Right atrium auricular region (tissue), 2 donors: Measurements from ENCODE around the gene WDR26. TPM values are rescaled to one million over a fixed set of nuclear protein-coding genes. Genes with fewer than 3 reads are reported as not detected.

Experiments
- DNase-seq: peaks from one replicate; pipeline ENCODE4 v3.0.0-alpha.2; 2019; ENCODE audit warnings: low spot score
- H3K27ac ChIP-seq, 2 donors: fragments of 200-600 bp; sonication (generic); 1 replicate in 1 of 2; 2 replicates in 1 of 2; pipeline ENCODE4 v1.5.1; 2016 to 2019
- H3K27me3 ChIP-seq, 2 donors: fragments of 200-600 bp; sonication (generic); one replicate each; pipeline versions ENCODE4 v1.5.1 to v1.6.0; 2017 to 2019
- H3K36me3 ChIP-seq: fragments of 200-600 bp; sonication (generic); one replicate; pipeline ENCODE4 v1.5.1; 2016
- H3K4me1 ChIP-seq, 2 donors: fragments of 200-600 bp; sonication (generic); one replicate each; pipeline versions ENCODE4 v1.5.1 to v1.6.0; 2017 to 2019
- H3K4me3 ChIP-seq, 2 donors: fragments of 200-600 bp; sonication (generic); 1 replicate in 1 of 2; 2 replicates in 1 of 2; pipeline ENCODE4 v1.5.1; 2017 to 2019; ENCODE audit warnings: mild to moderate bottlenecking in 1 of 2, moderate library complexity in 1 of 2
- H3K9me3 ChIP-seq, 2 donors: fragments of 200-600 bp; sonication (generic); one replicate each; pipeline ENCODE4 v1.5.1; 2019
- total RNA-seq, 2 donors: library from RNA; depleted of rRNA; stranded (reverse); fragments of >200 nt; gene quantifications; one replicate each; pipeline ENCODE4 v1.1.0, GENCODE V29; 2016
- TF ChIP-seq, protein P1 (sequence below), 2 donors: fragments of 200-600 bp; sonication (generic); IDR thresholded peaks; one replicate each; pipeline ENCODE4 v1.5.1; 2019; ENCODE audit warnings: antibody characterized with exemption in 2 of 2

Gene WDR26
- total RNA-seq, 2 donors from 2014 or later = 44.6 to 54.5 TPM

GRCh38 chr1:224454402-224455055, 19.9 kb upstream of the WDR26 start:
- no peaks in the 10 kb centered on the region for H3K9me3 ChIP-seq
- H3K36me3 ChIP-seq = no peaks in the 10 kb centered on the region
- no peak overlapping the region for H3K4me3 ChIP-seq
- TF ChIP-seq, protein P1, sequence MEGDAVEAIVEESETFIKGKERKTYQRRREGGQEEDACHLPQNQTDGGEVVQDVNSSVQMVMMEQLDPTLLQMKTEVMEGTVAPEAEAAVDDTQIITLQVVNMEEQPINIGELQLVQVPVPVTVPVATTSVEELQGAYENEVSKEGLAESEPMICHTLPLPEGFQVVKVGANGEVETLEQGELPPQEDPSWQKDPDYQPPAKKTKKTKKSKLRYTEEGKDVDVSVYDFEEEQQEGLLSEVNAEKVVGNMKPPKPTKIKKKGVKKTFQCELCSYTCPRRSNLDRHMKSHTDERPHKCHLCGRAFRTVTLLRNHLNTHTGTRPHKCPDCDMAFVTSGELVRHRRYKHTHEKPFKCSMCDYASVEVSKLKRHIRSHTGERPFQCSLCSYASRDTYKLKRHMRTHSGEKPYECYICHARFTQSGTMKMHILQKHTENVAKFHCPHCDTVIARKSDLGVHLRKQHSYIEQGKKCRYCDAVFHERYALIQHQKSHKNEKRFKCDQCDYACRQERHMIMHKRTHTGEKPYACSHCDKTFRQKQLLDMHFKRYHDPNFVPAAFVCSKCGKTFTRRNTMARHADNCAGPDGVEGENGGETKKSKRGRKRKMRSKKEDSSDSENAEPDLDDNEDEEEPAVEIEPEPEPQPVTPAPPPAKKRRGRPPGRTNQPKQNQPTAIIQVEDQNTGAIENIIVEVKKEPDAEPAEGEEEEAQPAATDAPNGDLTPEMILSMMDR (IDR thresholded peaks at IDR 0.05) = no peak
- no peaks in the 10 kb centered on the region for H3K27me3 ChIP-seq
- peaks cover 0 to 26% of the 10 kb centered on the region in 2 donors for H3K4me1 ChIP-seq
- no peak overlapping the region for H3K27ac ChIP-seq
- no peak for DNase-seq

GRCh38 chr1:224450561-224451350, 16.2 kb upstream of the WDR26 start:
- no peaks in the 10 kb centered on the region for H3K27me3 ChIP-seq
- H3K27ac ChIP-seq = no peak overlapping the region
- H3K9me3 ChIP-seq = no peaks in the 10 kb centered on the region
- no peak overlapping the region for H3K4me3 ChIP-seq
- peaks cover 0 to 14% of the 10 kb centered on the region in 2 donors for H3K4me1 ChIP-seq
- H3K36me3 ChIP-seq = no peaks in the 10 kb centered on the region
- DNase-seq = no peak
- TF ChIP-seq, protein P1 (IDR thresholded peaks at IDR 0.05) = no peak

DNA sequence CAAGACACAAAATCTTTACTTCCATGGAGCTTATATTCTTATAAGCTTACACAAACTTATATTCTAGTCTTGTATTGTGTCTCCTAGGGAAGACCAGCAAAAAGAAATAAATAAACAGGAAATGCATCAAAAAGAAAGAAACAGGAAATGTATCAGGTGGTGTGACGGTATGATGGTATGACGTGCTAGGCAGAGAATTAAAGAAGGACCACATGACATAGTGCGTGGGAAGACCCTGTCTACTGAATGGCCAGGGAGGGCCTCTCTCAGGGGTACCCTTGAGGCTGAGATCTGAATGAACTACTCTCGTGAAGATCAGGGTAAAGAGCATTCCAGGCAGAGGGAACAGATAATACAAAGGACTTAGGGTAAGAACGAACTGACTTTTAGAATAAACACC, 15.6 kb upstream of the WDR26 start:
- TF ChIP-seq, protein P1 (IDR thresholded peaks at IDR 0.05) = no peak
- Histone ChIP-seq H3K27ac (no peak overlapping the region), H3K9me3 (no peaks in the 10 kb centered on the region), H3K36me3 (no peaks in the 10 kb centered on the region), H3K27me3 (no peaks in the 10 kb centered on the region), H3K4me3 (no peak overlapping the region), H3K4me1 (peaks cover 0 to 14% of the 10 kb centered on the region in 2 donors)
- DNase-seq = no peak

DNA sequence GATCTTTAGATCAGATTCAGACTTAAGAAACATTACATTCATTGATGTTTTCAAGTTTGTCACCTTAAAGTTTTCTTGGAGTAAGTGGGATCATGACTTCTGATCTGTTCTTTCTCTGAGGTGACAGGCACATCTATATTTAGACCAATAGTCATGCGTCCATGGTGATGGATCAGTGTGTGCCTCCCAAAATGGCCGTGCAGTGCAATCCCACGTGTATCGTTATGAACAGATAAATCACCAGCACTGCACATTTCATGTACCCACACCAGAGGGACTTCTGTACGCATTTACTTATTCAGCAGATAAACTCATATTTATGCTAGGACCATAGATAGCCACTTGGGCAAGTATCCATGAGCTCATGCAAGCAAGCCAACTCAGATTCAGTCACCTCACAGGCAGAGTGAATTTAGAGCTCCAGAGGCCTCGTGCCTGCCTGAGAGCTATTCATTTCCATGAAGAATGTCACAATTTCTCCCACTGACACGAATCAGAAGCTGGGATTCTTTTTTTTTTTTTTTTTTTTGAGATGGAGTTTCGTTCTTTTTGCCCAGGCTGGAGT, 13.9 kb upstream of the WDR26 start:
- Histone ChIP-seq H3K9me3 (no peaks in the 10 kb centered on the region), H3K27ac (no peak overlapping the region), H3K36me3 (no peaks in the 10 kb centered on the region), H3K4me1 (peaks cover 0 to 14% of the 10 kb centered on the region in 2 donors), H3K27me3 (no peaks in the 10 kb centered on the region), H3K4me3 (no peak overlapping the region)
- DNase-seq = no peak
- TF ChIP-seq, protein P1 (IDR thresholded peaks at IDR 0.05) = no peak

DNA sequence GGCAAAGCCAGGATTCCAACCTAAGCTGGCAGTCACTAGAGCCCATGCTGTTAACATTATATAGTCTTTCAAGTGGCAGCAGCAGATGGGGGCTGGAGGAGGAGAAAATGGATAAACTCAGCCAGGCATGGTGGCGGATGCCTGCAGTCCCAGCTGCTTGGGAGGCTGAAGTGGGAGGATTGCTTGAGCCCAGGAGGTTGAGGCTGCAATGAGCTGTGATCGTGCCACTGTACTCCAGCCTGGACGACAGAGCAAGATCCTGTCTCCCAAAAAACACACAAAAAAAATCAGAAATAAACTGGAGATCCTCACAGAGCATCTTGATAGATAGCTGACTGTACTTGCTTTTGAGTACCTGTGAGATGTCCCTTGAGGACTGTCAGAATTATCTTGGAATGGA, 13.4 kb upstream of the WDR26 start:
- H3K27ac ChIP-seq = no peak overlapping the region

More for the DNA sequence above, 13.4 kb upstream of the WDR26 start:
- DNase-seq = no peak
- no peak overlapping the region for H3K4me3 ChIP-seq
- H3K9me3 ChIP-seq = no peaks in the 10 kb centered on the region
- TF ChIP-seq, protein P1 (IDR thresholded peaks at IDR 0.05) = no peak
- H3K27me3 ChIP-seq = no peaks in the 10 kb centered on the region
- H3K36me3 ChIP-seq = no peaks in the 10 kb centered on the region
- peaks cover 0 to 14% of the 10 kb centered on the region in 2 donors for H3K4me1 ChIP-seq
